HCT116 (cell line): ENCODE measurements around the gene C1orf167. TPM values are rescaled to one million over a fixed set of nuclear protein-coding genes. Genes with fewer than 3 reads are reported as not detected.

Source experiments
- ATAC-seq: fragments of 200-7000 bp; cut with Tn5 transposase; 2 replicates; pipeline ENCODE4 v1.9.1; 2020; ENCODE audit warnings: mild to moderate bottlenecking, moderate library complexity
- BruUV-seq: library from RNA; stranded (reverse); fragments of 400-500 nt; replicated peaks from 2 replicates; lab custom pipeline; 2021; lab: Mats Ljungman, UMichigan
- CTCF ChIA-PET: fragments of 300-600 bp; sonication (Branson Sonifier 250); formaldehyde crosslinking; loops from one replicate; lab custom pipeline; 2021; ENCODE audit warnings: antibody characterized with exemption; lab: Charles Lee
- POLR2A ChIA-PET: fragments of 300-600, 350-600 bp; sonication (Branson Sonifier 250); formaldehyde crosslinking; loops from one replicate; lab custom pipeline; 2021; ENCODE audit warnings: antibody characterized with exemption; lab: Charles Lee
- RAD21 ChIA-PET, 2 experiments: fragments of 300-600 bp; sonication (Branson Sonifier 250); formaldehyde crosslinking; loops; one replicate each; lab custom pipeline; 2023; ENCODE audit warnings: low total read pairs in 2 of 2; ENCODE audit not compliant: uncharacterized antibody in 2 of 2, unreplicated experiment in 2 of 2, low non-redundant PET in 1 of 2; lab: Charles Lee
- DNase-seq: peaks from one replicate; pipeline ENCODE4 v3.0.0-alpha.2; 2010; ENCODE audit warnings: low read depth, low spot score
- H2AFZ ChIP-seq: fragments of 200-600 bp; shearing (Covaris generic), sonication (generic); 2 replicates; pipeline ENCODE4 v1.6.1; 2017; ENCODE audit warnings: low read depth, mixed run types, mixed read lengths, antibody characterized with exemption, low read length; ENCODE audit not compliant: poor library complexity, severe bottlenecking
- H3K27ac ChIP-seq: 2 replicates; pipeline ENCODE4 v1.5.1; 2012; ENCODE audit warnings: low read depth, low read length
- H3K27me3 ChIP-seq: fragments of 200-600 bp; sonication (generic); 2 replicates; pipeline ENCODE4 v1.6.1; 2016; ENCODE audit warnings: mixed run types, low read length, mixed read lengths; ENCODE audit not compliant: insufficient read depth
- H3K36me3 ChIP-seq, 2 experiments: fragments of 200-500 bp in 1 of 2; fragments of 200-600 bp in 1 of 2; sonication (Bioruptor generic) in 1 of 2; sonication (generic) in 1 of 2; 2 replicates each; pipeline versions ENCODE4 v1.5.1 to v1.6.1; 2014 to 2016; ENCODE audit warnings: low read length in 2 of 2, inconsistent platforms in 1 of 2, mixed read lengths in 1 of 2, mixed run types in 1 of 2; ENCODE audit not compliant: insufficient read depth in 2 of 2, control insufficient read depth in 1 of 2
- H3K4me1 ChIP-seq, 2 experiments: fragments of 200-600 bp in 1 of 2; sonication (generic) in 1 of 2; 2 replicates each; pipeline versions ENCODE4 v1.5.1 to v1.6.1; 2012 to 2017; ENCODE audit warnings: low read length in 2 of 2, inconsistent platforms in 1 of 2, mild to moderate bottlenecking in 1 of 2, mixed read lengths in 1 of 2, mixed run types in 1 of 2, moderate library complexity in 1 of 2; ENCODE audit not compliant: insufficient read depth in 2 of 2, control insufficient read depth in 1 of 2
- H3K4me2 ChIP-seq: fragments of 200-600 bp; sonication (generic); 2 replicates; pipeline ENCODE4 v1.6.1; 2017; ENCODE audit warnings: mixed run types, low read length, mixed read lengths
- H3K4me3 ChIP-seq, 2 experiments: fragments of 200-600 bp in 1 of 2; sonication (generic) in 1 of 2; replicated peaks in 1 of 2; 2 replicates each; pipeline ENCODE4 v1.5.1; 2011 to 2016; ENCODE audit warnings: low read length in 2 of 2, control low read depth in 1 of 2, low read depth in 1 of 2, mild to moderate bottlenecking in 1 of 2, mixed read lengths in 1 of 2, mixed run types in 1 of 2
- H3K79me2 ChIP-seq: fragments of 200-600 bp; sonication (generic); 2 replicates; pipeline ENCODE4 v1.6.1; 2017; ENCODE audit warnings: mild to moderate bottlenecking, mixed run types, low read length, moderate library complexity, mixed read lengths; ENCODE audit not compliant: insufficient read depth
- H3K9ac ChIP-seq: fragments of 200-600 bp; sonication (generic); 2 replicates; pipeline ENCODE4 v1.6.1; 2016; ENCODE audit warnings: low read length, mixed read lengths
- H3K9me2 ChIP-seq: fragments of 200-600 bp; sonication (generic), shearing (Covaris generic); 2 replicates; pipeline ENCODE4 v1.6.1; 2017; ENCODE audit warnings: mixed run types, mild to moderate bottlenecking, moderate library complexity; ENCODE audit not compliant: insufficient read depth
- H3K9me3 ChIP-seq, 2 experiments: fragments of 200-500 bp in 1 of 2; fragments of 200-600 bp in 1 of 2; sonication (Bioruptor generic) in 1 of 2; sonication (generic) in 1 of 2; 2 replicates each; pipeline ENCODE4 v1.6.1; 2014 to 2017; ENCODE audit warnings: low read length in 2 of 2, mixed read lengths in 2 of 2, inconsistent platforms in 1 of 2, low read depth in 1 of 2, mild to moderate bottlenecking in 1 of 2, mixed run types in 1 of 2, moderate library complexity in 1 of 2; ENCODE audit not compliant: control insufficient read depth in 1 of 2, insufficient read depth in 1 of 2
- H4K20me1 ChIP-seq: fragments of 200-600 bp; sonication (generic), shearing (Covaris generic); 2 replicates; pipeline ENCODE4 v1.6.1; 2017; ENCODE audit warnings: mixed run types, mild to moderate bottlenecking, moderate library complexity; ENCODE audit not compliant: insufficient read depth
- CBX3 ChIP-seq: IDR thresholded peaks from 2 replicates; pipeline ENCODE4 v1.6.1; 2012; ENCODE audit warnings: low read depth
- CEBPB ChIP-seq: IDR thresholded peaks from 2 replicates; pipeline ENCODE4 v1.6.1; 2012; ENCODE audit warnings: low read depth
- CTCF ChIP-seq, 3 experiments: fragments of 200-600 bp in 1 of 3; sonication (generic) in 1 of 3; IDR thresholded peaks in 2 of 3; conservative IDR thresholded peaks in 1 of 3; 2 replicates each; pipeline ENCODE4 v1.5.1; 2012 to 2017; ENCODE audit warnings: low read depth in 2 of 3, low read length in 2 of 3, antibody characterized with exemption in 1 of 3, borderline replicate concordance in 1 of 3, control low read depth in 1 of 3, mild to moderate bottlenecking in 1 of 3, mixed read lengths in 1 of 3, mixed run types in 1 of 3, moderate library complexity in 1 of 3; ENCODE audit not compliant: insufficient read depth in 1 of 3
- ELF1 ChIP-seq: IDR thresholded peaks from 2 replicates; pipeline ENCODE4 v1.6.1; 2012; ENCODE audit warnings: low read depth, borderline replicate concordance
- EZH2 ChIP-seq: fragments of 200-600 bp; sonication (generic); IDR thresholded peaks from 2 replicates; pipeline ENCODE4 v1.6.1; 2017; ENCODE audit warnings: antibody characterized with exemption, mixed run types
- EZH2phosphoT487 ChIP-seq: fragments of 200-600 bp; IDR thresholded peaks from 2 replicates; pipeline ENCODE4 v1.6.1; 2018; ENCODE audit warnings: antibody characterized with exemption, borderline replicate concordance
- FOSL1 ChIP-seq: IDR thresholded peaks from 2 replicates; pipeline ENCODE4 v1.6.1; 2012; ENCODE audit warnings: low read depth
- POLR2A ChIP-seq: IDR thresholded peaks from 2 replicates; pipeline ENCODE4 v1.7.0; 2011; ENCODE audit warnings: borderline replicate concordance; ENCODE audit not compliant: insufficient read depth, insufficient read length; ENCODE audit errors: extremely low read depth
- POLR2AphosphoS5 ChIP-seq: IDR thresholded peaks from 2 replicates; pipeline ENCODE4 v1.6.1; 2011; ENCODE audit warnings: mild to moderate bottlenecking, low read depth, low read length, moderate library complexity
- RAD21 ChIP-seq: IDR thresholded peaks from 2 replicates; pipeline ENCODE4 v1.6.1; 2012; ENCODE audit warnings: low read depth, mild to moderate bottlenecking
- REST ChIP-seq: IDR thresholded peaks from 2 replicates; pipeline ENCODE4 v1.6.1; 2012; ENCODE audit warnings: low read depth
- SP1 ChIP-seq: IDR thresholded peaks from 2 replicates; pipeline ENCODE4 v1.6.1; 2012; ENCODE audit warnings: low read depth
- SRF ChIP-seq: IDR thresholded peaks from 2 replicates; pipeline ENCODE4 v1.6.1; 2012; ENCODE audit warnings: low read depth
- TCF7L2 ChIP-seq: IDR thresholded peaks from 2 replicates; pipeline ENCODE4 v1.7.0; 2011; ENCODE audit warnings: borderline replicate concordance, inconsistent platforms; ENCODE audit not compliant: insufficient read depth, insufficient read length; ENCODE audit errors: extremely low read depth
- YY1 ChIP-seq: IDR thresholded peaks from 2 replicates; pipeline ENCODE4 v1.6.1; 2011; ENCODE audit warnings: low read length, low read depth, moderate library complexity, mild to moderate bottlenecking; ENCODE audit not compliant: insufficient replicate concordance; ENCODE audit errors: extremely low read depth
- ZBTB33 ChIP-seq: IDR thresholded peaks from 2 replicates; pipeline ENCODE4 v1.6.1; 2011; ENCODE audit warnings: mild to moderate bottlenecking, low read length, moderate library complexity; ENCODE audit not compliant: insufficient replicate concordance; ENCODE audit errors: extremely low read depth
- ZFX ChIP-seq: fragments of 450-650 bp; IDR thresholded peaks from 2 replicates; pipeline ENCODE4 v1.6.1; 2017
- intact Hi-C: fragments of 100-400 bp; cut with micrococcal nuclease; formaldehyde crosslinking; loops from 2 replicates; pipeline ENCODE4 v1.10.0; 2022
- total RNA-seq: library from RNA; stranded (reverse); gene quantifications from one replicate; pipeline ENCODE4 v1.2.1, GENCODE V29; 2021; ENCODE audit not compliant: unreplicated experiment
- TF ChIP-seq, protein P1 (sequence below): IDR thresholded peaks from 2 replicates; pipeline ENCODE4 v1.6.1; 2012
- TF ChIP-seq, protein P2 (sequence below): IDR thresholded peaks from 2 replicates; pipeline ENCODE4 v1.6.1; 2012

Gene C1orf167
- total RNA-seq, 1 experiment from 2014 or later, result 0.12 TPM

GRCh38 chr1:11826946-11827345 lies 65.0 kb downstream of the C1orf167 start:
- H2AFZ ChIP-seq, result no peak overlapping the region
- ChIA-PET RAD21 (no interaction called here), POLR2A (interaction anchor here (1.7 kb wide), 1 partner anchor 81 kb away, joined by 5 read pairs; no protein-coding TSS in a partner anchor), CTCF (no interaction called here)
- H3K9me3 ChIP-seq, result no peaks in the 10 kb centered on the region
- no peaks in the 10 kb centered on the region for H3K27me3 ChIP-seq
- ATAC-seq, result no peak
- H3K4me3 ChIP-seq, result no peak overlapping the region
- H3K79me2 ChIP-seq, result no peaks in the 10 kb centered on the region
- peaks cover 4 to 5% of the 10 kb centered on the region in 2 experiments for H3K4me1 ChIP-seq
- H3K27ac ChIP-seq, result no peak overlapping the region
- BruUV-seq, result no TSS peak
- H3K9ac ChIP-seq, result no peak overlapping the region
- H3K36me3 ChIP-seq, result peaks cover 5 to 11% of the 10 kb centered on the region in 2 experiments; a peak in 2 of 4 replicates
- DNase-seq, result no peak
- intact Hi-C loops, result no loop called here
- H3K9me2 ChIP-seq, result no peaks in the 10 kb centered on the region
- no peak overlapping the region for H3K4me2 ChIP-seq
- no peaks in the 10 kb centered on the region for H4K20me1 ChIP-seq
- TF ChIP-seq POLR2A, result no peak
- TF ChIP-seq, protein P1, sequence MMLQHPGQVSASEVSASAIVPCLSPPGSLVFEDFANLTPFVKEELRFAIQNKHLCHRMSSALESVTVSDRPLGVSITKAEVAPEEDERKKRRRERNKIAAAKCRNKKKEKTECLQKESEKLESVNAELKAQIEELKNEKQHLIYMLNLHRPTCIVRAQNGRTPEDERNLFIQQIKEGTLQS, result no peak
- no peak for TF ChIP-seq EZH2phosphoT487
- TF ChIP-seq TCF7L2, result no peak
- no peak for TF ChIP-seq CTCF (IDR thresholded peaks at IDR 0.05 in 2 of 3, conservative IDR thresholded peaks at IDR 0.05 in 1 of 3; ENCODE audit: borderline replicate concordance in 1 of 3, insufficient read depth in 1 of 3, low read depth in 2 of 3, low read length in 2 of 3)
- TF ChIP-seq ELF1, result no peak
- no peak for TF ChIP-seq YY1
- no peak for TF ChIP-seq SRF
- TF ChIP-seq REST, result no peak
- TF ChIP-seq ZBTB33, result no peak
- TF ChIP-seq CBX3, result no peak
- TF ChIP-seq EZH2, result no peak
- TF ChIP-seq SP1, result no peak
- TF ChIP-seq RAD21, result no peak
- TF ChIP-seq ZFX, result no peak
- TF ChIP-seq, protein P2, sequence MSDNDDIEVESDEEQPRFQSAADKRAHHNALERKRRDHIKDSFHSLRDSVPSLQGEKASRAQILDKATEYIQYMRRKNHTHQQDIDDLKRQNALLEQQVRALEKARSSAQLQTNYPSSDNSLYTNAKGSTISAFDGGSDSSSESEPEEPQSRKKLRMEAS, result no peak
- TF ChIP-seq CEBPB, result no peak
- no peak for TF ChIP-seq POLR2AphosphoS5
- TF ChIP-seq FOSL1, result no peak
